HEK293 (cell line): Measurements from ENCODE around the gene BCAN.

ENCODE experiments used
- CTCF ChIA-PET: fragments of 350-600 bp; formaldehyde crosslinking; extraction: SDS; loops from one replicate; lab custom pipeline; 2021; ENCODE audit warnings: antibody characterized with exemption; lab: Yijun Ruan, JAX
- POLR2A ChIA-PET: fragments of 300-600 bp; formaldehyde crosslinking; extraction: SDS; loops from one replicate; lab custom pipeline; 2020; ENCODE audit warnings: antibody characterized with exemption, inconsistent platforms; lab: Yijun Ruan, JAX
- H3K27ac ChIP-seq: fragments of 200-500 bp; sonication (Bioruptor generic); 2 replicates; pipeline ENCODE4 v1.5.1; 2014; ENCODE audit warnings: low read depth, low read length, control low read depth, inconsistent platforms; ENCODE audit errors: extremely low read depth
- H3K36me3 ChIP-seq, 2 experiments: fragments of 200-500 bp in 1 of 2; sonication (Bioruptor generic) in 1 of 2; 1 replicate in 1 of 2; 2 replicates in 1 of 2; pipeline ENCODE4 v1.5.1; 2014 to 2017; ENCODE audit warnings: inconsistent platforms in 2 of 2, low read length in 2 of 2; ENCODE audit not compliant: control insufficient read depth in 2 of 2, insufficient read depth in 1 of 2
- H3K4me1 ChIP-seq: fragments of 200-500 bp; sonication (Bioruptor generic); 2 replicates; pipeline ENCODE4 v1.5.1; 2014; ENCODE audit warnings: mild to moderate bottlenecking, low read length, inconsistent platforms; ENCODE audit not compliant: control insufficient read depth, insufficient read depth
- H3K4me3 ChIP-seq: 2 replicates; pipeline ENCODE4 v1.5.1; 2011; ENCODE audit warnings: low read depth, mild to moderate bottlenecking, control low read depth, low read length, moderate library complexity
- H3K9me3 ChIP-seq: fragments of 200-500 bp; sonication (Bioruptor generic); 2 replicates; pipeline ENCODE4 v1.5.1; 2014; ENCODE audit warnings: low read depth, low read length, inconsistent platforms; ENCODE audit not compliant: control insufficient read depth, insufficient read depth
- KLF1 ChIP-seq: fragments of 450-650 bp; formaldehyde crosslinking; IDR thresholded peaks from 2 replicates; pipeline ENCODE4 v1.5.1; 2016; ENCODE audit warnings: missing biosample characterization, missing genetic modification characterization
- KLF16 ChIP-seq: fragments of 450-650 bp; formaldehyde crosslinking; IDR thresholded peaks from 2 replicates; pipeline ENCODE4 v1.5.1; 2017; ENCODE audit warnings: missing biosample characterization, missing genetic modification characterization
- TRIM28 ChIP-seq: IDR thresholded peaks from 2 replicates; pipeline ENCODE4 v1.6.1; 2011; ENCODE audit warnings: low read length, control low read depth, borderline replicate concordance
- WT1 ChIP-seq: fragments of 450-650 bp; formaldehyde crosslinking; IDR thresholded peaks from 2 replicates; pipeline ENCODE4 v1.5.1; 2016; ENCODE audit warnings: missing biosample characterization, missing genetic modification characterization
- ZBTB17 ChIP-seq: fragments of 450-650 bp; formaldehyde crosslinking; IDR thresholded peaks from 2 replicates; pipeline ENCODE4 v1.5.1; 2016; ENCODE audit warnings: missing biosample characterization, missing genetic modification characterization
- ZBTB21 ChIP-seq: fragments of 450-650 bp; formaldehyde crosslinking; IDR thresholded peaks from 2 replicates; pipeline ENCODE4 v1.5.1; 2017; ENCODE audit warnings: missing biosample characterization, missing genetic modification characterization
- ZFP41 ChIP-seq: fragments of 450-650 bp; formaldehyde crosslinking; IDR thresholded peaks from 2 replicates; pipeline ENCODE4 v1.5.1; 2016; ENCODE audit warnings: missing biosample characterization, missing genetic modification characterization, borderline replicate concordance
- ZNF112 ChIP-seq: fragments of 450-650 bp; formaldehyde crosslinking; IDR thresholded peaks from 2 replicates; pipeline ENCODE4 v1.5.0; 2017; ENCODE audit warnings: missing biosample characterization, missing genetic modification characterization
- ZNF138 ChIP-seq: fragments of 450-650 bp; formaldehyde crosslinking; IDR thresholded peaks from 2 replicates; pipeline ENCODE4 v1.5.1; 2016; ENCODE audit warnings: missing biosample characterization, missing genetic modification characterization, borderline replicate concordance
- ZNF2 ChIP-seq: fragments of 450-650 bp; formaldehyde crosslinking; IDR thresholded peaks from 2 replicates; pipeline ENCODE4 v1.5.1; 2016; ENCODE audit warnings: missing biosample characterization, missing genetic modification characterization
- ZNF239 ChIP-seq: fragments of 450-650 bp; formaldehyde crosslinking; IDR thresholded peaks from 2 replicates; pipeline ENCODE4 v1.5.1; 2016; ENCODE audit warnings: missing biosample characterization, missing genetic modification characterization
- ZNF24 ChIP-seq: fragments of 450-650 bp; formaldehyde crosslinking; IDR thresholded peaks from 2 replicates; pipeline ENCODE4 v1.5.1; 2016; ENCODE audit warnings: missing biosample characterization, missing genetic modification characterization
- ZNF248 ChIP-seq: fragments of 450-650 bp; formaldehyde crosslinking; IDR thresholded peaks from 2 replicates; pipeline ENCODE4 v1.5.1; 2017; ENCODE audit warnings: missing biosample characterization, missing genetic modification characterization
- ZNF335 ChIP-seq: fragments of 450-650 bp; formaldehyde crosslinking; conservative IDR thresholded peaks from 2 replicates; pipeline ENCODE4 v1.5.1; 2016; ENCODE audit warnings: missing biosample characterization, missing genetic modification characterization
- ZNF423 ChIP-seq: fragments of 450-650 bp; formaldehyde crosslinking; IDR thresholded peaks from 2 replicates; pipeline ENCODE4 v1.5.1; 2016; ENCODE audit warnings: missing biosample characterization, missing genetic modification characterization
- ZNF510 ChIP-seq: fragments of 450-650 bp; formaldehyde crosslinking; IDR thresholded peaks from 2 replicates; pipeline ENCODE4 v1.5.1; 2018; ENCODE audit warnings: mild to moderate bottlenecking, missing genetic modification characterization, missing biosample characterization; ENCODE audit not compliant: insufficient replicate concordance
- ZNF529 ChIP-seq: fragments of 450-650 bp; formaldehyde crosslinking; IDR thresholded peaks from 2 replicates; pipeline ENCODE4 v1.5.1; 2017; ENCODE audit warnings: missing genetic modification characterization, missing biosample characterization; ENCODE audit not compliant: insufficient replicate concordance
- ZNF596 ChIP-seq: fragments of 450-650 bp; IDR thresholded peaks from 2 replicates; pipeline ENCODE4 v1.5.0; 2018; ENCODE audit warnings: missing biosample characterization, mild to moderate bottlenecking, missing genetic modification characterization, moderate library complexity
- ZNF670 ChIP-seq: fragments of 450-650 bp; formaldehyde crosslinking; IDR thresholded peaks from 2 replicates; pipeline ENCODE4 v1.5.1; 2016; ENCODE audit warnings: missing biosample characterization, missing genetic modification characterization, low read depth
- ZNF747 ChIP-seq: fragments of 450-650 bp; formaldehyde crosslinking; IDR thresholded peaks from 2 replicates; pipeline ENCODE4 v1.5.1; 2016; ENCODE audit warnings: missing biosample characterization, missing genetic modification characterization
- TF ChIP-seq, protein P1 (sequence below): fragments of 450-650 bp; formaldehyde crosslinking; IDR thresholded peaks from 2 replicates; pipeline ENCODE4 v1.5.1; 2016; ENCODE audit warnings: missing biosample characterization, missing genetic modification characterization
- TF ChIP-seq, protein P2 (sequence below): fragments of 450-650 bp; formaldehyde crosslinking; IDR thresholded peaks from 2 replicates; pipeline ENCODE4 v1.5.1; 2016; ENCODE audit warnings: missing biosample characterization, missing genetic modification characterization, borderline replicate concordance
- TF ChIP-seq, protein P3 (sequence below): fragments of 450-650 bp; formaldehyde crosslinking; IDR thresholded peaks from 2 replicates; pipeline ENCODE4; 2016; ENCODE audit warnings: missing biosample characterization, missing genetic modification characterization
- TF ChIP-seq, protein P4 (sequence below): fragments of 450-650 bp; formaldehyde crosslinking; IDR thresholded peaks from 2 replicates; pipeline ENCODE4 v1.5.1; 2016; ENCODE audit warnings: missing biosample characterization, missing genetic modification characterization
- TF ChIP-seq, protein P5 (sequence below): fragments of 450-650 bp; formaldehyde crosslinking; IDR thresholded peaks from 2 replicates; pipeline ENCODE4 v1.5.1; 2016; ENCODE audit warnings: missing biosample characterization, missing genetic modification characterization
- TF ChIP-seq, protein P6 (sequence below): fragments of 450-650 bp; formaldehyde crosslinking; IDR thresholded peaks from 2 replicates; pipeline ENCODE4 v1.5.1; 2016; ENCODE audit warnings: missing biosample characterization, missing genetic modification characterization

The BCAN gene

DNA sequence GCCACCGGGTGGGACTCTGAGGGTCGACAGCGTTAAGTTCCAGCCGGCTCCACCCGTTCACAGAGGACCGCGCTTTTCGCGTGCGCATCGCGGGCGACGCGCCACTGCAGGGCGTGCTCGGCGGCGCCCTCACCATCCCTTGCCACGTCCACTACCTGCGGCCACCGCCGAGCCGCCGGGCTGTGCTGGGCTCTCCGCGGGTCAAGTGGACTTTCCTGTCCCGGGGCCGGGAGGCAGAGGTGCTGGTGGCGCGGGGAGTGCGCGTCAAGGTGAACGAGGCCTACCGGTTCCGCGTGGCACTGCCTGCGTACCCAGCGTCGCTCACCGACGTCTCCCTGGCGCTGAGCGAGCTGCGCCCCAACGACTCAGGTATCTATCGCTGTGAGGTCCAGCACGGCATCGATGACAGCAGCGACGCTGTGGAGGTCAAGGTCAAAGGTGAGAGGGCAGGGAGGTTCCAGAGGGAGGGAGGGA, 4.9 kb downstream of the BCAN start:
- Histone ChIP-seq H3K9me3 (no peaks in the 10 kb centered on the region), H3K4me1 (no peaks in the 10 kb centered on the region), H3K4me3 (no peak overlapping the region), H3K27ac (no peak overlapping the region), H3K36me3 (no peaks in the 10 kb centered on the region)
- CTCF ChIA-PET, result interaction anchor here (0.6 to 1.6 kb wide), 3 partner anchors 19 to 79 kb away, joined by 3 to 12 read pairs (median 4); no protein-coding TSS in a partner anchor
- POLR2A ChIA-PET, result interaction anchor here (1.6 kb wide), 1 partner anchor 23 kb away, joined by 4 read pairs; no protein-coding TSS in a partner anchor
- TF ChIP-seq ZNF747 (tag by site-specific recombination) (no peak), ZNF423 (tag by site-specific recombination) (no peak), ZNF138 (tag by site-specific recombination) (no peak), ZNF596 (tag by site-specific recombination) (no peak), ZNF335 (tag by site-specific recombination) (no peak), ZBTB17 (tag by site-specific recombination) (no peak), KLF16 (tag by site-specific recombination) (no peak), ZNF670 (tag by site-specific recombination) (no peak), ZBTB21 (no peak), KLF1 (tag by site-specific recombination) (no peak)
- TF ChIP-seq, protein P1, sequence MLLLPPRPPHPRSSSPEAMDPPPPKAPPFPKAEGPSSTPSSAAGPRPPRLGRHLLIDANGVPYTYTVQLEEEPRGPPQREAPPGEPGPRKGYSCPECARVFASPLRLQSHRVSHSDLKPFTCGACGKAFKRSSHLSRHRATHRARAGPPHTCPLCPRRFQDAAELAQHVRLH, result no peak

DNA sequence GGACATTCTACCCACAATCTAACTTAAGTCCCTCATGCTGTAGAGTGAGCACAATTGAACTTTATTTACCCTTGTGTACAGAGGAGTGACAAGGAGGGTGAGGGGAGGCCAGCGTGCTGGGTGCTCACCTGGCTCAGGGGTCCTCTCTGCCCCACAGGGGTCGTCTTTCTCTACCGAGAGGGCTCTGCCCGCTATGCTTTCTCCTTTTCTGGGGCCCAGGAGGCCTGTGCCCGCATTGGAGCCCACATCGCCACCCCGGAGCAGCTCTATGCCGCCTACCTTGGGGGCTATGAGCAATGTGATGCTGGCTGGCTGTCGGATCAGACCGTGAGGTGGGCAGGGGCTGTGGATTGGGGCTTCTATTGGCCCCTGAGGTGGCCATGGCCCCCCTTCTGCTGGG, 5.4 kb downstream of the BCAN start:
- H3K9me3 ChIP-seq, result no peaks in the 10 kb centered on the region
- CTCF ChIA-PET, result interaction anchor here (1.1 to 6.3 kb wide), 2 partner anchors 22 to 42 kb away, joined by 3 to 91 read pairs; no protein-coding TSS in a partner anchor
- H3K4me3 ChIP-seq, result no peak overlapping the region
- POLR2A ChIA-PET, result no interaction called here
- H3K36me3 ChIP-seq, result no peaks in the 10 kb centered on the region
- TF ChIP-seq, protein P2, sequence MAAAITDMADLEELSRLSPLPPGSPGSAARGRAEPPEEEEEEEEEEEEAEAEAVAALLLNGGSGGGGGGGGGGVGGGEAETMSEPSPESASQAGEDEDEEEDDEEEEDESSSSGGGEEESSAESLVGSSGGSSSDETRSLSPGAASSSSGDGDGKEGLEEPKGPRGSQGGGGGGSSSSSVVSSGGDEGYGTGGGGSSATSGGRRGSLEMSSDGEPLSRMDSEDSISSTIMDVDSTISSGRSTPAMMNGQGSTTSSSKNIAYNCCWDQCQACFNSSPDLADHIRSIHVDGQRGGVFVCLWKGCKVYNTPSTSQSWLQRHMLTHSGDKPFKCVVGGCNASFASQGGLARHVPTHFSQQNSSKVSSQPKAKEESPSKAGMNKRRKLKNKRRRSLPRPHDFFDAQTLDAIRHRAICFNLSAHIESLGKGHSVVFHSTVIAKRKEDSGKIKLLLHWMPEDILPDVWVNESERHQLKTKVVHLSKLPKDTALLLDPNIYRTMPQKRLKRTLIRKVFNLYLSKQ, result no peak
- TF ChIP-seq TRIM28, result no peak
- TF ChIP-seq ZNF112, result no peak
- TF ChIP-seq, protein P3, sequence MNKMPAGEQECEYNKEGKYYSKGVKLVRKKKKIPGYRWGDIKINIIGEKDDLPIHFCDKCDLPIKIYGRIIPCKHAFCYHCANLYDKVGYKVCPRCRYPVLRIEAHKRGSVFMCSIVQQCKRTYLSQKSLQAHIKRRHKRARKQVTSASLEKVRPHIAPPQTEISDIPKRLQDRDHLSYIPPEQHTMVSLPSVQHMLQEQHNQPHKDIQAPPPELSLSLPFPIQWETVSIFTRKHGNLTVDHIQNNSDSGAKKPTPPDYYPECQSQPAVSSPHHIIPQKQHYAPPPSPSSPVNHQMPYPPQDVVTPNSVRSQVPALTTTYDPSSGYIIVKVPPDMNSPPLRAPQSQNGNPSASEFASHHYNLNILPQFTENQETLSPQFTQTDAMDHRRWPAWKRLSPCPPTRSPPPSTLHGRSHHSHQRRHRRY (tag by site-specific recombination), result no peak
- TF ChIP-seq, protein P4, sequence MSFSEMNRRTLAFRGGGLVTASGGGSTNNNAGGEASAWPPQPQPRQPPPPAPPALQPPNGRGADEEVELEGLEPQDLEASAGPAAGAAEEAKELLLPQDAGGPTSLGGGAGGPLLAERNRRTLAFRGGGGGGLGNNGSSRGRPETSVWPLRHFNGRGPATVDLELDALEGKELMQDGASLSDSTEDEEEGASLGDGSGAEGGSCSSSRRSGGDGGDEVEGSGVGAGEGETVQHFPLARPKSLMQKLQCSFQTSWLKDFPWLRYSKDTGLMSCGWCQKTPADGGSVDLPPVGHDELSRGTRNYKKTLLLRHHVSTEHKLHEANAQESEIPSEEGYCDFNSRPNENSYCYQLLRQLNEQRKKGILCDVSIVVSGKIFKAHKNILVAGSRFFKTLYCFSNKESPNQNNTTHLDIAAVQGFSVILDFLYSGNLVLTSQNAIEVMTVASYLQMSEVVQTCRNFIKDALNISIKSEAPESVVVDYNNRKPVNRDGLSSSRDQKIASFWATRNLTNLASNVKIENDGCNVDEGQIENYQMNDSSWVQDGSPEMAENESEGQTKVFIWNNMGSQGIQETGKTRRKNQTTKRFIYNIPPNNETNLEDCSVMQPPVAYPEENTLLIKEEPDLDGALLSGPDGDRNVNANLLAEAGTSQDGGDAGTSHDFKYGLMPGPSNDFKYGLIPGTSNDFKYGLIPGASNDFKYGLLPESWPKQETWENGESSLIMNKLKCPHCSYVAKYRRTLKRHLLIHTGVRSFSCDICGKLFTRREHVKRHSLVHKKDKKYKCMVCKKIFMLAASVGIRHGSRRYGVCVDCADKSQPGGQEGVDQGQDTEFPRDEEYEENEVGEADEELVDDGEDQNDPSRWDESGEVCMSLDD (tag by site-specific recombination), result no peak
- TF ChIP-seq WT1 (tag by site-specific recombination), result no peak
- no peak for TF ChIP-seq ZNF529 (tag by site-specific recombination)
- TF ChIP-seq ZNF2 (tag by site-specific recombination), result no peak
- TF ChIP-seq ZNF248 (tag by site-specific recombination), result no peak
- TF ChIP-seq, protein P5, sequence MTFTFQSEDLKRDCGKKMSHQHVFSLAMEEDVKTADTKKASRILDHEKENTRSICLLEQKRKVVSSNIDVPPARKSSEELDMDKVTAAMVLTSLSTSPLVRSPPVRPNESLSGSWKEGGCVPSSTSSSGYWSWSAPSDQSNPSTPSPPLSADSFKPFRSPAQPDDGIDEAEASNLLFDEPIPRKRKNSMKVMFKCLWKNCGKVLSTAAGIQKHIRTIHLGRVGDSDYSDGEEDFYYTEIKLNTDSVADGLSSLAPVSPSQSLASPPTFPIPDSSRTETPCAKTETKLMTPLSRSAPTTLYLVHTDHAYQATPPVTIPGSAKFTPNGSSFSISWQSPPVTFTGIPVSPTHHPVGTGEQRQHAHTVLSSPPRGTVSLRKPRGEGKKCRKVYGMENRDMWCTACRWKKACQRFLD (tag by site-specific recombination), result no peak
- no peak for TF ChIP-seq ZFP41 (tag by site-specific recombination)
- TF ChIP-seq ZNF239, result no peak
- no peak for TF ChIP-seq ZNF510 (tag by site-specific recombination)
- TF ChIP-seq ZNF24 (tag by site-specific recombination), result no peak
- no peak for TF ChIP-seq KLF16 (tag by site-specific recombination)
- TF ChIP-seq, protein P6, sequence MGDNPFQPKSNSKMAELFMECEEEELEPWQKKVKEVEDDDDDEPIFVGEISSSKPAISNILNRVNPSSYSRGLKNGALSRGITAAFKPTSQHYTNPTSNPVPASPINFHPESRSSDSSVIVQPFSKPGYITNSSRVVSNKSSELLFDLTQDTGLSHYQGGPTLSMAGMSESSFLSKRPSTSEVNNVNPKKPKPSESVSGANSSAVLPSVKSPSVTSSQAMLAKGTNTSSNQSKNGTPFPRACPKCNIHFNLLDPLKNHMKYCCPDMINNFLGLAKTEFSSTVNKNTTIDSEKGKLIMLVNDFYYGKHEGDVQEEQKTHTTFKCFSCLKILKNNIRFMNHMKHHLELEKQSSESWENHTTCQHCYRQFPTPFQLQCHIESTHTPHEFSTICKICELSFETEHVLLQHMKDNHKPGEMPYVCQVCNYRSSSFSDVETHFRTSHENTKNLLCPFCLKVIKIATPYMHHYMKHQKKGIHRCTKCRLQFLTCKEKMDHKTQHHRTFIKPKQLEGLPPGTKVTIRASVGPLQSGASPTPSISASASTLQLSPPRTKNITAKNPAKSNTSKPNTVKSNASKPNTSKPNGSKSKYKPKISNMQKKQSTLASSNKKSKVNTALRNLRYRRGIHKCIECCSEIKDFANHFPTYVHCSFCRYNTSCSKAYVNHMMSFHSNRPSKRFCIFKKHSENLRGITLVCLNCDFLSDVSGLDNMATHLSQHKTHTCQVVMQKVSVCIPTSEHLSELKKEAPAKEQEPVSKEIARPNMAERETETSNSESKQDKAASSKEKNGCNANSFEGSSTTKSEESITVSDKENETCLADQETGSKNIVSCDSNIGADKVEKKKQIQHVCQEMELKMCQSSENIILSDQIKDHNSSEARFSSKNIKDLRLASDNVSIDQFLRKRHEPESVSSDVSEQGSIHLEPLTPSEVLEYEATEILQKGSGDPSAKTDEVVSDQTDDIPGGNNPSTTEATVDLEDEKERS (tag by site-specific recombination), result no peak
- no peaks in the 10 kb centered on the region for H3K4me1 ChIP-seq
- H3K27ac ChIP-seq, result no peak overlapping the region
